Loucy (cell line): ENCODE results near the gene ZNF611.
A peak's percentile ranks its signal among the peaks of the same experiment; 100 is the strongest.

Experiments used
- H2AFZ ChIP-seq: fragments of 200-600 bp; sonication (generic); 2 replicates; pipeline ENCODE4 v1.6.0; 2016; ENCODE audit warnings: antibody characterized with exemption, mild to moderate bottlenecking, low read length, moderate library complexity
- H3F3A ChIP-seq: fragments of 200-600 bp; 2 replicates; pipeline ENCODE4 v1.6.0; 2016; ENCODE audit warnings: antibody characterized with exemption, low read depth, mild to moderate bottlenecking
- H3K27me3 ChIP-seq: fragments of 200-600 bp; sonication (generic); 2 replicates; pipeline ENCODE4 v1.6.1; 2014; ENCODE audit warnings: low read length, mild to moderate bottlenecking; ENCODE audit not compliant: insufficient read depth, poor library complexity, severe bottlenecking
- H3K36me3 ChIP-seq: fragments of 200-600 bp; sonication (generic); 2 replicates; pipeline ENCODE4 v1.6.1; 2016; ENCODE audit warnings: low read length; ENCODE audit not compliant: insufficient read depth
- H3K4me1 ChIP-seq: fragments of 200-600 bp; sonication (generic); 2 replicates; pipeline ENCODE4 v1.5.1; 2014; ENCODE audit warnings: low read length, mild to moderate bottlenecking; ENCODE audit not compliant: insufficient read depth, poor library complexity, severe bottlenecking
- H3K4me2 ChIP-seq: fragments of 200-600 bp; sonication (generic); 2 replicates; pipeline ENCODE4 v1.6.0; 2014; ENCODE audit warnings: antibody characterized with exemption, low read length, low read depth, mild to moderate bottlenecking; ENCODE audit not compliant: poor library complexity, severe bottlenecking
- H3K4me3 ChIP-seq: fragments of 200-600 bp; sonication (generic); 2 replicates; pipeline ENCODE4 v1.5.1; 2014; ENCODE audit warnings: low read length, mild to moderate bottlenecking, mixed read lengths; ENCODE audit not compliant: poor library complexity, severe bottlenecking
- H3K79me2 ChIP-seq: fragments of 200-600 bp; sonication (generic); 2 replicates; pipeline ENCODE4 v1.6.1; 2014; ENCODE audit warnings: low read length; ENCODE audit not compliant: insufficient read depth
- H3K9ac ChIP-seq: fragments of 200-600 bp; sonication (generic); 2 replicates; pipeline ENCODE4 v1.6.0; 2014; ENCODE audit warnings: mild to moderate bottlenecking, low read depth, low read length, moderate library complexity; ENCODE audit not compliant: poor library complexity, severe bottlenecking
- H3K9me2 ChIP-seq: fragments of 200-600 bp; sonication (generic); replicated peaks from 2 replicates; pipeline ENCODE4 v1.6.1; 2016; ENCODE audit warnings: low read depth, low read length, mixed read lengths
- H3K9me3 ChIP-seq: fragments of 200-600 bp; sonication (generic); 2 replicates; pipeline ENCODE4 v1.6.1; 2014; ENCODE audit warnings: mild to moderate bottlenecking, antibody characterized with exemption, low read length, low read depth; ENCODE audit not compliant: insufficient read depth
- H4K20me1 ChIP-seq: fragments of 200-600 bp; sonication (generic); 2 replicates; pipeline ENCODE4 v1.6.0; 2014; ENCODE audit warnings: antibody characterized with exemption, low read length, mild to moderate bottlenecking; ENCODE audit not compliant: insufficient read depth, poor library complexity, severe bottlenecking
- EZH2phosphoT487 ChIP-seq: fragments of 200-600 bp; IDR thresholded peaks from 2 replicates; pipeline ENCODE4 v1.6.1; 2018; ENCODE audit warnings: antibody characterized with exemption, mild to moderate bottlenecking, moderate library complexity, borderline replicate concordance
- TF ChIP-seq, protein P1 (sequence below): fragments of 200-600 bp; sonication (generic); conservative IDR thresholded peaks from 2 replicates; pipeline ENCODE4 v1.5.1; 2014; ENCODE audit warnings: mild to moderate bottlenecking, antibody characterized with exemption, low read length

The ZNF611 gene

DNA sequence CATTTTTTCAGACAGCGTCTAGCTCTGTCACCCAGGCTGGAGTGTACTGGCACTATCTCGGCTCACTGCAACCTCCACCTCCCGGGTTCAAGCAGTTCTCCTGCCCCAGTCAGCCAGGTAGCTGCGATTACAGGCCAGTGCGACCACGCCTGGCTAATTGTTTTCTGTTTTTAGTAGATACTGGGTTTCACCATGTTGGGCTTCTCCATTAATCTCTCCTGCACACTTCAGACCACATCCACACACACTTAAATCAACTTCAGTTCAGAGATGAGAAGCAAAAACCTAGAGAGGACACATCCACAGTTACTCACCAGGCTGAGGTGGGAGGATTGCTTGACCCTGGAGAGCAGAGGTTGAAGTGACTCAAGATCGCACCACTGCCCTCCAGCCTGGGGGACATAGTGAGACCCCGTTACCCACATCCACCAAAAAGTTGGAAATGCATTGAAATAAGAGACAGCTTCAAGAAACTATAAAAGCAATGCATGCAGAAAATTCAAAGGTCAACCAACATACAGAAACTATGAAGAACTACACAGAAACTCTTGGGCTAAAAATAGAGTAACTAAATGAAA, 42.3 kb downstream of the ZNF611 start:
- no peak overlapping the region for H3K4me2 ChIP-seq
- H3K27me3 ChIP-seq: no peaks in the 10 kb centered on the region
- no peak overlapping the region for H3K4me3 ChIP-seq
- TF ChIP-seq, protein P1, sequence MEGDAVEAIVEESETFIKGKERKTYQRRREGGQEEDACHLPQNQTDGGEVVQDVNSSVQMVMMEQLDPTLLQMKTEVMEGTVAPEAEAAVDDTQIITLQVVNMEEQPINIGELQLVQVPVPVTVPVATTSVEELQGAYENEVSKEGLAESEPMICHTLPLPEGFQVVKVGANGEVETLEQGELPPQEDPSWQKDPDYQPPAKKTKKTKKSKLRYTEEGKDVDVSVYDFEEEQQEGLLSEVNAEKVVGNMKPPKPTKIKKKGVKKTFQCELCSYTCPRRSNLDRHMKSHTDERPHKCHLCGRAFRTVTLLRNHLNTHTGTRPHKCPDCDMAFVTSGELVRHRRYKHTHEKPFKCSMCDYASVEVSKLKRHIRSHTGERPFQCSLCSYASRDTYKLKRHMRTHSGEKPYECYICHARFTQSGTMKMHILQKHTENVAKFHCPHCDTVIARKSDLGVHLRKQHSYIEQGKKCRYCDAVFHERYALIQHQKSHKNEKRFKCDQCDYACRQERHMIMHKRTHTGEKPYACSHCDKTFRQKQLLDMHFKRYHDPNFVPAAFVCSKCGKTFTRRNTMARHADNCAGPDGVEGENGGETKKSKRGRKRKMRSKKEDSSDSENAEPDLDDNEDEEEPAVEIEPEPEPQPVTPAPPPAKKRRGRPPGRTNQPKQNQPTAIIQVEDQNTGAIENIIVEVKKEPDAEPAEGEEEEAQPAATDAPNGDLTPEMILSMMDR: no peak
- TF ChIP-seq EZH2phosphoT487: no peak
- H2AFZ ChIP-seq: no peak overlapping the region
- H4K20me1 ChIP-seq: peaks cover 11% of the 10 kb centered on the region
- H3K9me3 ChIP-seq: no peaks in the 10 kb centered on the region
- no peaks in the 10 kb centered on the region for H3K36me3 ChIP-seq
- peaks cover 21% of the 10 kb centered on the region for H3K4me1 ChIP-seq
- H3K9ac ChIP-seq: no peak overlapping the region
- H3F3A ChIP-seq: no peaks in the 10 kb centered on the region
- H3K79me2 ChIP-seq: peaks cover 26% of the 10 kb centered on the region
- no peaks in the 10 kb centered on the region for H3K9me2 ChIP-seq

DNA sequence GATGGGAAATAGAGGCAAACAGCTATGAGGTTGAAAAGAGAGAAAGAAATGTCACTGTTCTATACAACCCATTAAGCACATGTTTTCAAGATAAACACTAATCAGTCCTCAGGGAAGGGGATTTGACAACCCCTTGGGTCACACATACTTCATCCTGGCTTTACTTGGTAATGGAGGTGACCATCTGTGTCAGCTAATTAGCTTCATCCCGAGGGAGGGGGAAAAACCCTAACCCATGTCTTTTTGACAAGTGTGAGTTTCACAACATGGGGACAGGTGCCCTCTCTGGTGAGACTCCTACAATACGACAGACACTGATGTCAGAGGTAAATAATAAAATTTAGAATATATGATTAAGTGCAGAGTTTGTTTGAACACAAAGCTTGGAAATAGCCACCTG, 43.1 kb downstream of the ZNF611 start:
- peak overlapping the region; percentile 95 for H3K9ac ChIP-seq

DNA sequence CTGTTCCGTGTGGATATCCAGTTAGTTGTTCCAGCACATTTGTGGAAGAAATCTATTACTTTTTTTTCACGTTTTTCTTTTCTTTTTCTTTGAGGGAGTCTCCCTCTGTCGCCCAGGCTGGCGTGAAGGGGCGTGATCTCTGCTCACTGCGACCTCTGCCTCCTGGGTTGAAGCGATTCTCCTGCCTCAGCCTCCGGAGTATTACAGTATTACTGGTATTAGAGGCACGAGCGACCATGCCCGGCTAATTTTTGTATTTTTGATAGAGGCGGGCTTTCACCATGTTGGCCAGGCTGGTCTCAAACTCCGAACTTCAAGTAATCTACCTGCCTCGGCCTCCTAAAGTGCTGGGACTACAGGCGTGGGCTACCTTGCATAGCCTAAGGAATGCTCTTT, 43.6 kb downstream of the ZNF611 start:
- no peak for TF ChIP-seq EZH2phosphoT487
- TF ChIP-seq, protein P1: no peak

More for the DNA sequence above, 43.1 kb downstream of the ZNF611 start:
- Histone ChIP-seq H3K9me3 (no peaks in the 10 kb centered on the region), H3K79me2 (peaks cover 30% of the 10 kb centered on the region), H3K4me1 (peaks cover 24% of the 10 kb centered on the region), H3K36me3 (no peaks in the 10 kb centered on the region), H3K9me2 (no peaks in the 10 kb centered on the region), H3K4me2 (peak overlapping the region; percentile 98), H3F3A (no peaks in the 10 kb centered on the region), H3K4me3 (no peak overlapping the region), H4K20me1 (peaks cover 12% of the 10 kb centered on the region), H2AFZ (no peak overlapping the region), H3K27me3 (no peaks in the 10 kb centered on the region)
- no peak for TF ChIP-seq EZH2phosphoT487
- TF ChIP-seq, protein P1: 0 out of 2 replicates have a peak, but pooled peaks have one; percentile 23

More for the DNA sequence above, 43.6 kb downstream of the ZNF611 start:
- Histone ChIP-seq H3K4me3 (peak overlapping the region; percentile 97), H2AFZ (peak overlapping the region; percentile 99), H3K9me3 (no peaks in the 10 kb centered on the region), H3K27me3 (no peaks in the 10 kb centered on the region), H3K79me2 (peaks cover 35% of the 10 kb centered on the region), H3K36me3 (no peaks in the 10 kb centered on the region), H3K4me1 (peaks cover 27% of the 10 kb centered on the region), H3K4me2 (peak overlapping the region; percentile 98), H3K9me2 (no peaks in the 10 kb centered on the region), H3K9ac (peak overlapping the region; percentile 95), H3F3A (no peaks in the 10 kb centered on the region), H4K20me1 (peaks cover 18% of the 10 kb centered on the region)
